ENCODE results near the gene SPR.

Gene SPR

DNA sequence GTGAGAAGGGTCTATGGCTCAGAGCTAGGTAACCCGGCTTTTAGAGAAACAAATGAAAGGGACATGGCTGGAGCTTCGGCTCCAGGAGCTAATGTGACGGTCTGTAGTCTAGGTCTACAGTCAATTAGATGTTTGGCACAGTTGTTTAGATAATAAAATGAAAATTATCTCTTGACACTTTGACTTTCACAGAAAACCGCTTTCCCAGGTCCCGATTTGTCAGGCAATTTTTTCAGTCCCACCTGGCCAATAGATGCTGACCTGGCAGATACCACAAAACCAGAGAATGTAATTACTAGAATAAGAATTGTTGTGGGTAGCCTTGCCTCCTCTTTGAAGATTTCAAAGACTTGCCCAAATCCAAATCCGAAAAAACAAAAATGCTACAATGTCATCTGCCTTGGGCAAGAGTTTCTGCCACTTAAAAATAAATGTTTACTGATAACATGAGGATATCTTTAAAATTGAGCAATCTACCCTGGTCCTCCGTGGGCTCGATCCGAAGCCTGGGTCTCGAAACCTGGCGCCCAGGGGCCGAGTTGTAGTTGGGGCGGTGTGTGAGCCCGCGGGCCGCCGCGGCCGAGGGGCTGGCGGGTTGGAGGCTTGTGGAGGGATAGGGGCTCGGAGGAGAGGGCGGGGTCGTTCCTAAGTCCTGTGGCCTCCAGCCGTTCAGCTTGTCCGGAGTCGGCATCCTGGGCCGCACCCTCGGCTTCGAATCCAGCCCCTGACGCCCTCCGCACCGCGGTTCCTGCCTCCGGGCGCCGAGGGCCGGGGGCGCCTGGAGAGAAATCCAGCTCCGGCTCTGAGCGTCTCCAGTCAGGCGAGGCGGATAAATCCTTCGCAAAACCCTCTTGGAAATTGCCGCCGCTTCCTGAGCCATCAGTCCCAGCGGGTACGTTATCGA, 32.5 kb downstream of the SPR start (continued):
- TF ChIP-seq ZNF211 (tag by site-specific recombination; IDR thresholded peaks at IDR 0.05; ENCODE audit: low read depth) = no peak
- TF ChIP-seq, protein P1, sequence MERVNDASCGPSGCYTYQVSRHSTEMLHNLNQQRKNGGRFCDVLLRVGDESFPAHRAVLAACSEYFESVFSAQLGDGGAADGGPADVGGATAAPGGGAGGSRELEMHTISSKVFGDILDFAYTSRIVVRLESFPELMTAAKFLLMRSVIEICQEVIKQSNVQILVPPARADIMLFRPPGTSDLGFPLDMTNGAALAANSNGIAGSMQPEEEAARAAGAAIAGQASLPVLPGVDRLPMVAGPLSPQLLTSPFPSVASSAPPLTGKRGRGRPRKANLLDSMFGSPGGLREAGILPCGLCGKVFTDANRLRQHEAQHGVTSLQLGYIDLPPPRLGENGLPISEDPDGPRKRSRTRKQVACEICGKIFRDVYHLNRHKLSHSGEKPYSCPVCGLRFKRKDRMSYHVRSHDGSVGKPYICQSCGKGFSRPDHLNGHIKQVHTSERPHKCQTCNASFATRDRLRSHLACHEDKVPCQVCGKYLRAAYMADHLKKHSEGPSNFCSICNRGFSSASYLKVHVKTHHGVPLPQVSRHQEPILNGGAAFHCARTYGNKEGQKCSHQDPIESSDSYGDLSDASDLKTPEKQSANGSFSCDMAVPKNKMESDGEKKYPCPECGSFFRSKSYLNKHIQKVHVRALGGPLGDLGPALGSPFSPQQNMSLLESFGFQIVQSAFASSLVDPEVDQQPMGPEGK (tag by site-specific recombination; IDR thresholded peaks at IDR 0.05) = no peak

DNA sequence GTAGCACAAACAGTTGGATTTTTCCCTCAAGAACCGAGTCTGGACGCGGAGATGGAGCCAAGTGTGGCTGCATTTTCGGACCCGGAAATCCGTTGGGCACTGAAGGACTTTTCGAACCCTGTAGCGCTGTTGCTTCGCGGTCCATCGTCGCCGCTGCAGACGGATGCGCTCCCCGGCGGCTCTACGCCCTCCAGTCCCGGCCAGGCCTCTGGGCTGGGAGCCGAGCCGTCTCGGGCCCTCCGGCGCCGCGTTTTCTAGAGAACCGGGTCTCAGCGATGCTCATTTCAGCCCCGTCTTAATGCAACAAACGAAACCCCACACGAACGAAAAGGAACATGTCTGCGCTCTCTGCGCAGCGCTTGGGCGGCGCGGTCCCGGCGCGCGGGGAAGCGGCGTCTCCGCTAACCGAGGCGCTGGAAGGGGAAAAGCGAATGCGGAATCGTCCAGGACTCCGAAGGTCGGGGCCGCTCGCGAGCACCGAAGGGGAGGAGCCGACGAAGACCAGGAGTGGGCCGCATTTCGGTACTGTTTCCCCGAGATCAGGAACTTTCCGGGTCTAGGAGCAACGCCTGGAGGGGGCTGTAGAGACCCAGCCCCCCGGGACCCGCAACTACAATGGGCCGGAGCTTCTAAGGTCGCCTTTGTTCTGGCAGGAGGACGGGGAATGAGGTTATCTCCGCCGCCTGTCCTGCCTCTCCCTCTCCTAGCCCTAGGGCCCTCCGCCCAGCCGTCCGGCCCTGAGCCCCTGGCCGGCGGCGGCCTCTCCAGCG, 33.3 kb downstream of the SPR start:
- POLR2A ChIA-PET = no interaction called here

More for the DNA sequence above, 33.3 kb downstream of the SPR start:
- Histone ChIP-seq H3K36me3 (ENCODE audit: control insufficient read depth in 2 of 2, insufficient read depth in 1 of 2, low read length in 2 of 2) (no peaks in the 10 kb centered on the region), H3K4me3 (ENCODE audit: low read depth, low read length) (no peak overlapping the region), H3K4me1 (ENCODE audit: control insufficient read depth, insufficient read depth, low read length) (no peaks in the 10 kb centered on the region), H3K9me3 (ENCODE audit: control insufficient read depth, insufficient read depth, low read depth, low read length) (no peaks in the 10 kb centered on the region), H3K27ac (ENCODE audit: extremely low read depth, low read depth, low read length) (no peak overlapping the region)
- TF ChIP-seq FEZF1 (tag by site-specific recombination; IDR thresholded peaks at IDR 0.05) = no peak
- no peak for TF ChIP-seq ZNF202 (tag by site-specific recombination; IDR thresholded peaks at IDR 0.05; ENCODE audit: borderline replicate concordance)
- TF ChIP-seq, protein P2, sequence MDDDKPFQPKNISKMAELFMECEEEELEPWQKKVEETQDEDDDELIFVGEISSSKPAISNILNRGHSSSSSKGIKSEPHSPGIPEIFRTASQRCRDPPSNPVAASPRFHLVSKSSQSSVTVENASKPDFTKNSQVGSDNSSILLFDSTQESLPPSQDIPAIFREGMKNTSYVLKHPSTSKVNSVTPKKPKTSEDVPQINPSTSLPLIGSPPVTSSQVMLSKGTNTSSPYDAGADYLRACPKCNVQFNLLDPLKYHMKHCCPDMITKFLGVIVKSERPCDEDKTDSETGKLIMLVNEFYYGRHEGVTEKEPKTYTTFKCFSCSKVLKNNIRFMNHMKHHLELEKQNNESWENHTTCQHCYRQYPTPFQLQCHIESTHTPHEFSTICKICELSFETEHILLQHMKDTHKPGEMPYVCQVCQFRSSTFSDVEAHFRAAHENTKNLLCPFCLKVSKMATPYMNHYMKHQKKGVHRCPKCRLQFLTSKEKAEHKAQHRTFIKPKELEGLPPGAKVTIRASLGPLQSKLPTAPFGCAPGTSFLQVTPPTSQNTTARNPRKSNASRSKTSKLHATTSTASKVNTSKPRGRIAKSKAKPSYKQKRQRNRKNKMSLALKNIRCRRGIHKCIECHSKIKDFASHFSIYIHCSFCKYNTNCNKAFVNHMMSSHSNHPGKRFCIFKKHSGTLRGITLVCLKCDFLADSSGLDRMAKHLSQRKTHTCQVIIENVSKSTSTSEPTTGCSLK (tag by site-specific recombination; IDR thresholded peaks at IDR 0.05) = no peak
- no peak for TF ChIP-seq KLF9 (tag by site-specific recombination; IDR thresholded peaks at IDR 0.05; ENCODE audit: low read depth)
- TF ChIP-seq ZNF707 (tag by site-specific recombination; IDR thresholded peaks at IDR 0.05) = no peak
- TF ChIP-seq YY2 (tag by site-specific recombination; IDR thresholded peaks at IDR 0.05) = no peak
- no peak for TF ChIP-seq ZNF664 (tag by site-specific recombination; IDR thresholded peaks at IDR 0.05)
- no peak for TF ChIP-seq ZNF302 (tag by site-specific recombination; IDR thresholded peaks at IDR 0.05; ENCODE audit: low read depth)
- TF ChIP-seq, protein P3, sequence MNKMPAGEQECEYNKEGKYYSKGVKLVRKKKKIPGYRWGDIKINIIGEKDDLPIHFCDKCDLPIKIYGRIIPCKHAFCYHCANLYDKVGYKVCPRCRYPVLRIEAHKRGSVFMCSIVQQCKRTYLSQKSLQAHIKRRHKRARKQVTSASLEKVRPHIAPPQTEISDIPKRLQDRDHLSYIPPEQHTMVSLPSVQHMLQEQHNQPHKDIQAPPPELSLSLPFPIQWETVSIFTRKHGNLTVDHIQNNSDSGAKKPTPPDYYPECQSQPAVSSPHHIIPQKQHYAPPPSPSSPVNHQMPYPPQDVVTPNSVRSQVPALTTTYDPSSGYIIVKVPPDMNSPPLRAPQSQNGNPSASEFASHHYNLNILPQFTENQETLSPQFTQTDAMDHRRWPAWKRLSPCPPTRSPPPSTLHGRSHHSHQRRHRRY (tag by site-specific recombination; IDR thresholded peaks at IDR 0.05) = no peak
- TF ChIP-seq ZNF658 (tag by site-specific recombination; IDR thresholded peaks at IDR 0.05) = no peak
- TF ChIP-seq, protein P4, sequence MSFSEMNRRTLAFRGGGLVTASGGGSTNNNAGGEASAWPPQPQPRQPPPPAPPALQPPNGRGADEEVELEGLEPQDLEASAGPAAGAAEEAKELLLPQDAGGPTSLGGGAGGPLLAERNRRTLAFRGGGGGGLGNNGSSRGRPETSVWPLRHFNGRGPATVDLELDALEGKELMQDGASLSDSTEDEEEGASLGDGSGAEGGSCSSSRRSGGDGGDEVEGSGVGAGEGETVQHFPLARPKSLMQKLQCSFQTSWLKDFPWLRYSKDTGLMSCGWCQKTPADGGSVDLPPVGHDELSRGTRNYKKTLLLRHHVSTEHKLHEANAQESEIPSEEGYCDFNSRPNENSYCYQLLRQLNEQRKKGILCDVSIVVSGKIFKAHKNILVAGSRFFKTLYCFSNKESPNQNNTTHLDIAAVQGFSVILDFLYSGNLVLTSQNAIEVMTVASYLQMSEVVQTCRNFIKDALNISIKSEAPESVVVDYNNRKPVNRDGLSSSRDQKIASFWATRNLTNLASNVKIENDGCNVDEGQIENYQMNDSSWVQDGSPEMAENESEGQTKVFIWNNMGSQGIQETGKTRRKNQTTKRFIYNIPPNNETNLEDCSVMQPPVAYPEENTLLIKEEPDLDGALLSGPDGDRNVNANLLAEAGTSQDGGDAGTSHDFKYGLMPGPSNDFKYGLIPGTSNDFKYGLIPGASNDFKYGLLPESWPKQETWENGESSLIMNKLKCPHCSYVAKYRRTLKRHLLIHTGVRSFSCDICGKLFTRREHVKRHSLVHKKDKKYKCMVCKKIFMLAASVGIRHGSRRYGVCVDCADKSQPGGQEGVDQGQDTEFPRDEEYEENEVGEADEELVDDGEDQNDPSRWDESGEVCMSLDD (tag by site-specific recombination; IDR thresholded peaks at IDR 0.05) = no peak
- TF ChIP-seq, protein P5, sequence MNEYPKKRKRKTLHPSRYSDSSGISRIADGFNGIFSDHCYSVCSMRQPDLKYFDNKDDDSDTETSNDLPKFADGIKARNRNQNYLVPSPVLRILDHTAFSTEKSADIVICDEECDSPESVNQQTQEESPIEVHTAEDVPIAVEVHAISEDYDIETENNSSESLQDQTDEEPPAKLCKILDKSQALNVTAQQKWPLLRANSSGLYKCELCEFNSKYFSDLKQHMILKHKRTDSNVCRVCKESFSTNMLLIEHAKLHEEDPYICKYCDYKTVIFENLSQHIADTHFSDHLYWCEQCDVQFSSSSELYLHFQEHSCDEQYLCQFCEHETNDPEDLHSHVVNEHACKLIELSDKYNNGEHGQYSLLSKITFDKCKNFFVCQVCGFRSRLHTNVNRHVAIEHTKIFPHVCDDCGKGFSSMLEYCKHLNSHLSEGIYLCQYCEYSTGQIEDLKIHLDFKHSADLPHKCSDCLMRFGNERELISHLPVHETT (tag by site-specific recombination; IDR thresholded peaks at IDR 0.05) = no peak
- no peak for TF ChIP-seq HOXC10 (CRISPR knock-in tag; IDR thresholded peaks at IDR 0.05)
- no peak for TF ChIP-seq ZNF768 (tag by site-specific recombination; IDR thresholded peaks at IDR 0.05)
- no peak for TF ChIP-seq ZNF391 (tag by site-specific recombination; IDR thresholded peaks at IDR 0.05; ENCODE audit: borderline replicate concordance, low read depth)
- TF ChIP-seq, protein P6, sequence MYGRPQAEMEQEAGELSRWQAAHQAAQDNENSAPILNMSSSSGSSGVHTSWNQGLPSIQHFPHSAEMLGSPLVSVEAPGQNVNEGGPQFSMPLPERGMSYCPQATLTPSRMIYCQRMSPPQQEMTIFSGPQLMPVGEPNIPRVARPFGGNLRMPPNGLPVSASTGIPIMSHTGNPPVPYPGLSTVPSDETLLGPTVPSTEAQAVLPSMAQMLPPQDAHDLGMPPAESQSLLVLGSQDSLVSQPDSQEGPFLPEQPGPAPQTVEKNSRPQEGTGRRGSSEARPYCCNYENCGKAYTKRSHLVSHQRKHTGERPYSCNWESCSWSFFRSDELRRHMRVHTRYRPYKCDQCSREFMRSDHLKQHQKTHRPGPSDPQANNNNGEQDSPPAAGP (tag by site-specific recombination; IDR thresholded peaks at IDR 0.05) = no peak
- TF ChIP-seq ZNF341 (tag by site-specific recombination; IDR thresholded peaks at IDR 0.05; ENCODE audit: low read depth) = no peak
- no peak for TF ChIP-seq ZNF292 (tag by site-specific recombination; IDR thresholded peaks at IDR 0.05; ENCODE audit: borderline replicate concordance, low read depth)
- CTCF ChIA-PET = interaction anchor here (1.2 kb wide), 1 partner anchor 27 kb away, joined by 4 read pairs; no protein-coding TSS in a partner anchor

Measured in HEK293 (cell line).